ENCODE measurements around the gene TSBP1.
"Not testable (repeated sequence)": the region's sequence is repeated elsewhere in the genome, so short reads cannot be mapped to it uniquely, and the experiment has no call there.

TSBP1 gene

GRCh38 chr6:32290886-32291450 lies 80.7 kb downstream of the TSBP1 start:
- no peak for DNase-seq (ENCODE audit: low read depth, low spot score)

- DNase-seq (ENCODE audit: low read depth, low spot score): no peak
These were observed 83.3 kb downstream of the TSBP1 start for GRCh38 chr6:32288426-32288825.

GRCh38 chr6:32273801-32274577 lies 97.7 kb downstream of the TSBP1 start:
- DNase-seq (ENCODE audit: low read depth, low spot score): not testable (repeated sequence)

- DNase-seq (ENCODE audit: low read depth, low spot score): no peak
These were observed 100.3 kb downstream of the TSBP1 start for GRCh38 chr6:32271429-32271828.

- not testable (repeated sequence) for DNase-seq (ENCODE audit: low read depth, low spot score)
These were observed 103.2 kb downstream of the TSBP1 start for GRCh38 chr6:32268459-32268858.

GRCh38 chr6:32267035-32267434 lies 104.7 kb downstream of the TSBP1 start:
- no peak for DNase-seq (ENCODE audit: low read depth, low spot score)

- not testable (repeated sequence) for DNase-seq (ENCODE audit: low read depth, low spot score)
These were observed 114.4 kb downstream of the TSBP1 start for GRCh38 chr6:32257262-32257661.

- peak; percentile 90 for DNase-seq (ENCODE audit: low read depth, low spot score)
These were observed 116.2 kb downstream of the TSBP1 start for GRCh38 chr6:32255199-32256153.

GRCh38 chr6:32254761-32255198 lies 116.9 kb downstream of the TSBP1 start:
- DNase-seq (ENCODE audit: low read depth, low spot score): no peak

GRCh38 chr6:32252331-32253009 lies 119.2 kb downstream of the TSBP1 start:
- DNase-seq (ENCODE audit: low read depth, low spot score): no peak

GRCh38 chr6:32249262-32249661 lies 122.4 kb downstream of the TSBP1 start:
- no peak for DNase-seq (ENCODE audit: low read depth, low spot score)

GRCh38 chr6:32247401-32247800 lies 124.3 kb downstream of the TSBP1 start:
- no peak for DNase-seq (ENCODE audit: low read depth, low spot score)

- DNase-seq (ENCODE audit: low read depth, low spot score): peak; percentile 75
These were observed 126.7 kb downstream of the TSBP1 start for GRCh38 chr6:32244946-32245398.

- no peak for DNase-seq (ENCODE audit: low read depth, low spot score)
These were observed 127.4 kb downstream of the TSBP1 start for GRCh38 chr6:32244270-32244669.
